CD8-positive, alpha-beta memory T cell (primary cell): ENCODE results near the gene OR5D14. TPM values are rescaled to one million over a fixed set of nuclear protein-coding genes. Genes with fewer than 3 reads are reported as not detected.
A peak's percentile ranks its signal among the peaks of the same experiment; 100 is the strongest.

Source experiments
- CTCF ChIA-PET: fragments of 350-600 bp; sonication (Branson Sonifier 250); formaldehyde crosslinking; loops from one replicate; lab custom pipeline; 2021; ENCODE audit warnings: antibody characterized with exemption; lab: Charles Lee
- POLR2A ChIA-PET: fragments of 350-600 bp; sonication (Branson Sonifier 250); formaldehyde crosslinking; loops from one replicate; lab custom pipeline; 2021; ENCODE audit warnings: antibody characterized with exemption; lab: Charles Lee
- DNase-seq, 5 donors: peaks; one replicate each; pipeline versions ENCODE4 v3.0.0 to v3.0.0-alpha.2; 2020 to 2022; ENCODE audit warnings: mixed read lengths in 1 of 5
- H3K27ac ChIP-seq: one replicate; pipeline ENCODE4 v1.7.0; 2013; ENCODE audit warnings: low read depth, mild to moderate bottlenecking, low read length, moderate library complexity
- H3K27me3 ChIP-seq: 2 replicates; pipeline ENCODE4 v1.7.0; 2013; ENCODE audit warnings: low read length, mild to moderate bottlenecking; ENCODE audit not compliant: insufficient read depth, poor library complexity, severe bottlenecking
- H3K36me3 ChIP-seq: 2 replicates; pipeline ENCODE4 v1.7.0; 2013; ENCODE audit warnings: mild to moderate bottlenecking, low read length, moderate library complexity; ENCODE audit not compliant: insufficient read depth
- H3K4me1 ChIP-seq: 2 replicates; pipeline ENCODE4 v1.7.0; 2013; ENCODE audit warnings: mild to moderate bottlenecking, low read length, moderate library complexity; ENCODE audit not compliant: insufficient read depth
- H3K4me3 ChIP-seq: 2 replicates; pipeline ENCODE4 v1.7.0; 2013; ENCODE audit warnings: mild to moderate bottlenecking, low read length
- H3K9me3 ChIP-seq: 2 replicates; pipeline ENCODE4 v1.7.0; 2013; ENCODE audit warnings: mild to moderate bottlenecking, low read length
- H3K27ac Mint-ChIP-seq, 8 donors: one replicate each; pipeline ENCODE4 v1.8.0; 2020 to 2021; ENCODE audit warnings: mixed read lengths in 8 of 8, mild to moderate bottlenecking in 6 of 8, inconsistent platforms in 3 of 8, moderate library complexity in 3 of 8
- H3K27me3 Mint-ChIP-seq, 2 donors: one replicate each; pipeline ENCODE4 v1.8.0; 2020 to 2021; ENCODE audit warnings: mixed read lengths in 2 of 2, mild to moderate bottlenecking in 1 of 2, moderate library complexity in 1 of 2
- H3K36me3 Mint-ChIP-seq, 3 donors: one replicate each; pipeline ENCODE4 v1.8.0; 2020 to 2021; ENCODE audit warnings: mixed read lengths in 3 of 3, inconsistent platforms in 1 of 3, mild to moderate bottlenecking in 1 of 3
- H3K4me1 Mint-ChIP-seq, 3 donors: one replicate each; pipeline ENCODE4 v1.8.0; 2020 to 2021; ENCODE audit warnings: mixed read lengths in 3 of 3, inconsistent platforms in 1 of 3, mild to moderate bottlenecking in 1 of 3
- H3K4me3 Mint-ChIP-seq, 7 donors: one replicate each; pipeline ENCODE4 v1.8.0; 2020 to 2021; ENCODE audit warnings: mixed read lengths in 7 of 7, mild to moderate bottlenecking in 6 of 7, moderate library complexity in 4 of 7, inconsistent platforms in 2 of 7
- H3K9me3 Mint-ChIP-seq, 5 donors: one replicate each; pipeline ENCODE4 v1.8.0; 2020 to 2022; ENCODE audit warnings: mixed read lengths in 5 of 5, mild to moderate bottlenecking in 3 of 5, moderate library complexity in 2 of 5, inconsistent platforms in 1 of 5
- polyA plus RNA-seq: library from polyadenylated mRNA; unstranded; fragments of 300-500 nt; fragmentation: Illumina TruSeq; gene quantifications from one replicate; pipeline ENCODE4 v1.2.3, GENCODE V29; 2021
- total RNA-seq, 2 experiments: library from RNA; stranded (reverse); gene quantifications; one replicate each; pipeline ENCODE4 v1.2.3, GENCODE V29; 2021

Gene OR5D14
- not detected for total RNA-seq
- not detected for polyA plus RNA-seq

GRCh38 chr11:55795256-55795655 lies at the start of gene OR5D14:
Gene OR5D14, plus strand, starts transcription at chr11:55795556. Its CDS starts 0 bp downstream, at chr11:55795556.
- POLR2A ChIA-PET: no interaction called here

DNA sequence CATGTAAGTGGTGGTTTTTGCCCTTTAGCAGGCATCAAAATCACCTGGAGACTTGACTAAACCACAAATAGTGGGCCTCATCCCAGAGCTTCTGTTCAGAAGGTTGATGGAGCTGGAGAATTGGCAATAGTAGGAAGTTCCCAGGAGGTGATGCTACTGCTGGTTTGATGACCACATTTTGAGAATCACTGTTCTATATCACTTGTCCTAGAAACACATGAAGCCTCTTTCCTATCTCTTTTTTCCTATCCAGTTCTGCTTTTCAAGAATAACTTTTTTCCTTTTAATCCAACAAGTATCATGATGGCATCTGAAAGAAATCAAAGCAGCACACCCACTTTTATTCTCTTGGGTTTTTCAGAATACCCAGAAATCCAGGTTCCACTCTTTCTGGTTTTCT lies 22.2 kb upstream of the OR5D14 start, which contains the start of gene OR5D13:
OR5D13 (plus strand) TSS at position 301 of the 400 bp plus-strand sequence; CDS start at position 301, 0 bp downstream.
- Mint-ChIP-seq H3K9me3 (peaks cover 8 to 12% (median 9%) of the 10 kb centered on the region in 5 donors), H3K4me3 (no peak within 1 kb of the TSS), H3K27ac (no peak within 1 kb of the TSS), H3K27me3 (no peaks in the 10 kb centered on the region), H3K36me3 (no peaks in the 10 kb centered on the region), H3K4me1 (no peaks in the 10 kb centered on the region)
- no peak for DNase-seq
- H3K9me3 ChIP-seq: no peaks in the 10 kb centered on the region
- no peaks in the 10 kb centered on the region for H3K4me1 ChIP-seq
- H3K4me3 ChIP-seq: no peak within 1 kb of the TSS
- H3K36me3 ChIP-seq: no peaks in the 10 kb centered on the region
- ChIA-PET POLR2A (no interaction called here), CTCF (no interaction called here)
- no peak within 1 kb of the TSS for H3K27ac ChIP-seq
- H3K27me3 ChIP-seq: no peaks in the 10 kb centered on the region

More at GRCh38 chr11:55795256-55795655, at the start of gene OR5D14:
- CTCF ChIA-PET: no interaction called here
- Mint-ChIP-seq H3K27me3 (no peaks in the 10 kb centered on the region), H3K4me3 (no peak within 1 kb of the TSS), H3K27ac (no peak within 1 kb of the TSS), H3K9me3 (peaks cover 0 to 45% (median 12%) of the 10 kb centered on the region in 5 donors), H3K4me1 (no peaks in the 10 kb centered on the region), H3K36me3 (no peaks in the 10 kb centered on the region)
- H3K36me3 ChIP-seq: no peaks in the 10 kb centered on the region
- H3K4me3 ChIP-seq: no peak within 1 kb of the TSS
- no peaks in the 10 kb centered on the region for H3K9me3 ChIP-seq
- no peaks in the 10 kb centered on the region for H3K4me1 ChIP-seq
- no peak within 1 kb of the TSS for H3K27ac ChIP-seq
- no peaks in the 10 kb centered on the region for H3K27me3 ChIP-seq
- no peak for DNase-seq

DNA sequence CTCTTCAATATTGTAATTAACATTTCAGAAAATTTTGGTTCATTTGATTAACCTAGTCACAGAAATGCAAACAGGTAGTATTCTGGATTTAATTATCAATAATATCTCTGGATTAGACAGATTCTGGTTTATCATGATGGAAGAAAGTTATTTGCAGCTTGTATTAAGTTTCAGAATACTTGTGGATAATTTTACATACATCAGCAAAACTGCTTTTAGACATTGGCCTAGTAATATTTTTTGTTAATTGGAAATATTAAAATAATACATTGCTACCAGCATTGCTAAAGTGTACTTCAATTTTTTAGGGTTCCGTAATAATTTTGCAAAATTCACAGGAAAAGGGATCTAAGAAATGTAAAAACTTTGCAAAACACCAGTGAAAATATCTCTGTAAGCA lies 3.8 kb upstream of the OR5D14 start:
- no peak for DNase-seq
- Mint-ChIP-seq H3K27ac (no peak overlapping the region), H3K9me3 (peaks cover under 1 to 44% (median 10%) of the 10 kb centered on the region in 5 donors), H3K4me1 (no peaks in the 10 kb centered on the region), H3K4me3 (no peak overlapping the region), H3K27me3 (no peaks in the 10 kb centered on the region), H3K36me3 (no peaks in the 10 kb centered on the region)
- Histone ChIP-seq H3K27ac (no peak overlapping the region), H3K4me3 (no peak overlapping the region), H3K4me1 (no peaks in the 10 kb centered on the region), H3K27me3 (no peaks in the 10 kb centered on the region), H3K36me3 (no peaks in the 10 kb centered on the region), H3K9me3 (no peaks in the 10 kb centered on the region)
- ChIA-PET CTCF (no interaction called here), POLR2A (no interaction called here)

- H3K4me3 Mint-ChIP-seq: no peak overlapping the region
- CTCF ChIA-PET: no interaction called here
- H3K27ac Mint-ChIP-seq: no peak overlapping the region
- no peaks in the 10 kb centered on the region for H3K27me3 Mint-ChIP-seq
- H3K9me3 ChIP-seq: no peaks in the 10 kb centered on the region
- H3K4me3 ChIP-seq: no peak overlapping the region
- peaks cover 0 to 37% (median 7%) of the 10 kb centered on the region in 5 donors for H3K9me3 Mint-ChIP-seq
- DNase-seq: no peak
- H3K4me1 ChIP-seq: no peaks in the 10 kb centered on the region
- H3K27ac ChIP-seq: no peak overlapping the region
- POLR2A ChIA-PET: no interaction called here
- H3K4me1 Mint-ChIP-seq: no peaks in the 10 kb centered on the region
- H3K36me3 Mint-ChIP-seq: no peaks in the 10 kb centered on the region
- H3K27me3 ChIP-seq: no peaks in the 10 kb centered on the region
- no peaks in the 10 kb centered on the region for H3K36me3 ChIP-seq
Measured at GRCh38 chr11:55793321-55793720, 2.0 kb upstream of the OR5D14 start.

- no peak overlapping the region for H3K4me3 ChIP-seq
- POLR2A ChIA-PET: no interaction called here
- no peaks in the 10 kb centered on the region for H3K27me3 ChIP-seq
- H3K9me3 ChIP-seq: no peaks in the 10 kb centered on the region
- H3K36me3 Mint-ChIP-seq: no peaks in the 10 kb centered on the region
- H3K27ac Mint-ChIP-seq: no peak overlapping the region
- no peak overlapping the region for H3K27ac ChIP-seq
- no peaks in the 10 kb centered on the region for H3K27me3 Mint-ChIP-seq
- no peaks in the 10 kb centered on the region for H3K4me1 Mint-ChIP-seq
- DNase-seq: no peak
- H3K36me3 ChIP-seq: no peaks in the 10 kb centered on the region
- CTCF ChIA-PET: no interaction called here
- H3K4me1 ChIP-seq: no peaks in the 10 kb centered on the region
- peaks cover 8 to 36% (median 14%) of the 10 kb centered on the region in 5 donors for H3K9me3 Mint-ChIP-seq
- no peak overlapping the region for H3K4me3 Mint-ChIP-seq
Measured at GRCh38 chr11:55806248-55806647, 10.9 kb downstream of the OR5D14 start.

- Histone ChIP-seq H3K27ac (no peak within 1 kb of the TSS), H3K9me3 (no peaks in the 10 kb centered on the region), H3K4me1 (no peaks in the 10 kb centered on the region), H3K27me3 (no peaks in the 10 kb centered on the region), H3K36me3 (no peaks in the 10 kb centered on the region), H3K4me3 (no peak within 1 kb of the TSS)
- DNase-seq: no peak
- CTCF ChIA-PET: no interaction called here
- H3K9me3 Mint-ChIP-seq: peaks cover 8 to 36% (median 19%) of the 10 kb centered on the region in 5 donors
- peaks cover 0 to 1% of the 10 kb centered on the region in 2 donors for H3K27me3 Mint-ChIP-seq
- H3K4me1 Mint-ChIP-seq: no peaks in the 10 kb centered on the region
- H3K36me3 Mint-ChIP-seq: no peaks in the 10 kb centered on the region
- POLR2A ChIA-PET: no interaction called here
- no peak within 1 kb of the TSS for H3K27ac Mint-ChIP-seq
- no peak within 1 kb of the TSS for H3K4me3 Mint-ChIP-seq
Measured at GRCh38 chr11:55811067-55811466, 15.7 kb downstream of the OR5D14 start, which contains the start of gene OR5L1. Gene OR5L1, plus strand, starts transcription at chr11:55811367. Its CDS starts 100 bp downstream, at chr11:55811467.

DNA sequence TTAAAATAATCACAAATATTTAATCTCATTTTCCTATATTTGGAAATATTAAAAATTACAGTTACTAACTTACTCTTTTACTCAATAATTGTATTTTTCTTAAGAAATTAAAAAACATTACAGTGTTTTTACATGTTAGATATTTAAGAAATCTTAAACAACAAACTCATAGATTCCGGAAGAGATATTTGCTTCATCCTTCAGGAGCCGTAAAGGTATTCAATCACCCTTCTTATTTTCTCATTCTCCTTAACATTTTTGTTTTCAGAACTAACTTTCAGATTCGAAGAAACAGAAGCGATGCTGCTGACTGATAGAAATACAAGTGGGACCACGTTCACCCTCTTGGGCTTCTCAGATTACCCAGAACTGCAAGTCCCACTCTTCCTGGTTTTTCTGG lies 24.0 kb downstream of the OR5D14 start, which contains the start of gene OR5D18:
OR5D18 (plus strand) TSS at position 301 of the 400 bp plus-strand sequence; CDS start at position 301, 0 bp downstream.
- H3K4me3 Mint-ChIP-seq: no peak within 1 kb of the TSS
- H3K27me3 Mint-ChIP-seq: peaks cover 0 to 1% of the 10 kb centered on the region in 2 donors
- ChIA-PET CTCF (no interaction called here), POLR2A (no interaction called here)
- Histone ChIP-seq H3K36me3 (no peaks in the 10 kb centered on the region), H3K4me1 (no peaks in the 10 kb centered on the region), H3K9me3 (peaks cover 8% of the 10 kb centered on the region), H3K27me3 (no peaks in the 10 kb centered on the region), H3K27ac (no peak within 1 kb of the TSS), H3K4me3 (no peak within 1 kb of the TSS)
- no peak for DNase-seq
- no peaks in the 10 kb centered on the region for H3K36me3 Mint-ChIP-seq
- H3K27ac Mint-ChIP-seq: peak within 1 kb of the TSS in 1 of 8 donors; percentile 70
- no peaks in the 10 kb centered on the region for H3K4me1 Mint-ChIP-seq
- peaks cover 11 to 39% (median 24%) of the 10 kb centered on the region in 5 donors for H3K9me3 Mint-ChIP-seq

- no peak within 1 kb of the TSS for H3K27ac Mint-ChIP-seq
- H3K36me3 Mint-ChIP-seq: no peaks in the 10 kb centered on the region
- Histone ChIP-seq H3K4me1 (no peaks in the 10 kb centered on the region), H3K36me3 (no peaks in the 10 kb centered on the region), H3K27me3 (no peaks in the 10 kb centered on the region), H3K27ac (no peak within 1 kb of the TSS), H3K9me3 (no peaks in the 10 kb centered on the region), H3K4me3 (no peak within 1 kb of the TSS)
- no peak within 1 kb of the TSS for H3K4me3 Mint-ChIP-seq
- no peaks in the 10 kb centered on the region for H3K27me3 Mint-ChIP-seq
- H3K4me1 Mint-ChIP-seq: no peaks in the 10 kb centered on the region
- no peak for DNase-seq
- ChIA-PET POLR2A (no interaction called here), CTCF (no interaction called here)
- H3K9me3 Mint-ChIP-seq: peaks cover 3 to 22% (median 9%) of the 10 kb centered on the region in 5 donors
Measured at GRCh38 chr11:55826919-55827318, 31.6 kb downstream of the OR5D14 start, which contains the start of gene OR5L2. Gene OR5L2, plus strand, starts transcription at chr11:55827219. Its CDS starts 0 bp downstream, at chr11:55827219.
